Endothelial cell of umbilical vein (primary cell): ENCODE measurements around the gene NINJ2. TPM values are rescaled to one million over a fixed set of nuclear protein-coding genes. Genes with fewer than 3 reads are reported as not detected.

ENCODE experiments used
- BruUV-seq: library from RNA; stranded (reverse); fragments of 400-500 nt; replicated peaks from 2 replicates; lab custom pipeline; 2021; lab: Mats Ljungman, UMichigan
- CTCF ChIA-PET: fragments of 300-600, 350-600 bp; sonication (Branson Sonifier 250); formaldehyde crosslinking; loops from one replicate; lab custom pipeline; 2021; ENCODE audit warnings: antibody characterized with exemption, inconsistent platforms; lab: Charles Lee
- POLR2A ChIA-PET: fragments of 300-600, 350-600 bp; sonication (Branson Sonifier 250); formaldehyde crosslinking; loops from one replicate; lab custom pipeline; 2021; ENCODE audit warnings: antibody characterized with exemption, inconsistent platforms; lab: Charles Lee
- DNase-seq: peaks from one replicate; pipeline ENCODE4 v3.0.0-alpha.2; 2011; ENCODE audit warnings: low read depth, low spot score
- FAIRE-seq: peaks from 2 replicates; lab custom pipeline; 2011; peaks lifted over from hg19 to GRCh38; lab: Jason Lieb, UNC
- H2AFZ ChIP-seq: 2 replicates; pipeline ENCODE4 v1.6.0; 2012; ENCODE audit warnings: low read depth, low read length, control low read depth, inconsistent platforms
- H3K27ac ChIP-seq: 2 replicates; pipeline ENCODE4 v1.5.1; 2011; ENCODE audit warnings: low read depth, mild to moderate bottlenecking, control low read depth, low read length, moderate library complexity; ENCODE audit not compliant: insufficient read depth
- H3K27me3 ChIP-seq, 2 experiments: 2 replicates each; pipeline versions ENCODE4 v1.6.0 to v1.6.1; 2011; ENCODE audit warnings: low read length in 2 of 2, mixed read lengths in 1 of 2; ENCODE audit not compliant: control insufficient read depth in 2 of 2, insufficient read depth in 2 of 2
- H3K36me3 ChIP-seq, 2 experiments: 2 replicates in 1 of 2; 3 replicates in 1 of 2; pipeline ENCODE4 v1.5.1; 2011; ENCODE audit warnings: low read length in 2 of 2, mild to moderate bottlenecking in 1 of 2, moderate library complexity in 1 of 2; ENCODE audit not compliant: control insufficient read depth in 2 of 2, insufficient read depth in 2 of 2; ENCODE audit errors: extremely low read depth in 1 of 2
- H3K4me1 ChIP-seq: 3 replicates; pipeline ENCODE4 v1.5.1; 2011; ENCODE audit warnings: mild to moderate bottlenecking, low read length; ENCODE audit not compliant: control insufficient read depth, insufficient read depth; ENCODE audit errors: extremely low read depth
- H3K4me2 ChIP-seq: 2 replicates; pipeline ENCODE4 v1.6.1; 2011; ENCODE audit warnings: low read length, control low read depth, mixed read lengths; ENCODE audit not compliant: insufficient read depth
- H3K4me3 ChIP-seq, 3 experiments: fragments of 200-600 bp in 1 of 3; sonication (generic), shearing (Covaris generic) in 1 of 3; replicated peaks in 1 of 3; 2 replicates each; pipeline ENCODE4 v1.5.1; 2011 to 2016; ENCODE audit warnings: control low read depth in 3 of 3, low read length in 3 of 3, mild to moderate bottlenecking in 2 of 3, inconsistent platforms in 1 of 3, low read depth in 1 of 3, moderate library complexity in 1 of 3; ENCODE audit not compliant: insufficient read depth in 1 of 3
- H3K79me2 ChIP-seq: 2 replicates; pipeline ENCODE4 v1.6.0; 2012; ENCODE audit warnings: low read length, inconsistent platforms; ENCODE audit not compliant: control insufficient read depth, insufficient read depth
- H3K9ac ChIP-seq: replicated peaks from 2 replicates; pipeline ENCODE3; 2011; ENCODE audit warnings: low read length, control low read depth; ENCODE audit not compliant: insufficient read depth; ENCODE audit errors: extremely low read depth
- H3K9me1 ChIP-seq: replicated peaks from 3 replicates; pipeline ENCODE4 v1.6.0; 2011; ENCODE audit warnings: mild to moderate bottlenecking, low read length; ENCODE audit not compliant: control insufficient read depth, insufficient read depth; ENCODE audit errors: extremely low read depth
- H3K9me3 ChIP-seq: replicated peaks from 2 replicates; pipeline ENCODE4 v1.5.1; 2012; ENCODE audit warnings: low read length, inconsistent platforms; ENCODE audit not compliant: control insufficient read depth, insufficient read depth
- H4K20me1 ChIP-seq: replicated peaks from 2 replicates; pipeline ENCODE3; 2011; ENCODE audit warnings: mild to moderate bottlenecking, low read length; ENCODE audit not compliant: control insufficient read depth, insufficient read depth; ENCODE audit errors: extremely low read depth
- EZH2 ChIP-seq: IDR thresholded peaks from 2 replicates; pipeline ENCODE4 v1.6.1; 2012; ENCODE audit warnings: borderline replicate concordance, low read depth, mild to moderate bottlenecking, moderate library complexity, low read length, inconsistent platforms; ENCODE audit not compliant: severe bottlenecking
- FOS ChIP-seq: IDR thresholded peaks from 2 replicates; pipeline ENCODE4 v1.6.1; 2011; ENCODE audit warnings: mild to moderate bottlenecking, low read length, moderate library complexity, borderline replicate concordance; ENCODE audit not compliant: insufficient read depth
- GATA2 ChIP-seq: IDR thresholded peaks from 2 replicates; pipeline ENCODE4 v1.7.0; 2011; ENCODE audit warnings: low read depth, mild to moderate bottlenecking, moderate library complexity, mixed read lengths, low read length; ENCODE audit not compliant: insufficient read length, insufficient read depth
- JUN ChIP-seq: IDR thresholded peaks from 2 replicates; pipeline ENCODE4 v1.6.1; 2011; ENCODE audit warnings: borderline replicate concordance, low read depth; ENCODE audit not compliant: insufficient read length, insufficient read depth
- MYC ChIP-seq: IDR thresholded peaks from one replicate; pipeline ENCODE4 v1.6.1; 2011; ENCODE audit warnings: mild to moderate bottlenecking, low read depth, low read length
- POLR2A ChIP-seq: IDR thresholded peaks from 2 replicates; pipeline ENCODE4 v1.6.1; 2012; ENCODE audit warnings: low read depth, mild to moderate bottlenecking, control low read depth, low read length
- POLR2AphosphoS5 ChIP-seq: IDR thresholded peaks from 2 replicates; pipeline ENCODE4 v1.6.1; 2012; ENCODE audit warnings: low read depth, mild to moderate bottlenecking, control low read depth, low read length, moderate library complexity; ENCODE audit not compliant: insufficient read depth
- dilution Hi-C: fragments of 300-500 bp; cut with MboI; formaldehyde crosslinking; loops from one replicate; pipeline ENCODE4 v1.15.0; 2019; ENCODE audit warnings: low sequenced_read_pairs; ENCODE audit not compliant: extremely low pct_ligation_motif_present
- intact Hi-C: fragments of 100-400 bp; cut with micrococcal nuclease; formaldehyde crosslinking; loops from one replicate; pipeline ENCODE4 v1.10.0; 2022
- polyA plus RNA-seq, 4 experiments: library from polyadenylated mRNA; depleted of rRNA in 3 of 4; stranded (reverse) in 3 of 4; unstranded in 1 of 4; fragments of >200 nt; gene quantifications; 2 replicates each; pipeline versions ENCODE4 v1.2.1 to v1.2.3, GENCODE V29; 2011 to 2012; ENCODE audit warnings: missing spikeins in 1 of 4
- total RNA-seq: library from RNA; stranded (reverse); gene quantifications from 2 replicates; pipeline ENCODE4 v1.2.3, GENCODE V29; 2021
- TF ChIP-seq, protein P1 (sequence below): IDR thresholded peaks from 2 replicates; pipeline ENCODE4 v1.6.1; 2011; ENCODE audit not compliant: insufficient read depth, insufficient read length
- TF ChIP-seq, protein P2 (sequence below), 2 donors: IDR thresholded peaks; 1 replicate in 1 of 2; 2 replicates in 1 of 2; pipeline ENCODE4 v1.5.1; 2011; ENCODE audit warnings: low read length in 2 of 2, mild to moderate bottlenecking in 2 of 2, moderate library complexity in 2 of 2, control low read depth in 1 of 2, inconsistent platforms in 1 of 2, low read depth in 1 of 2; ENCODE audit not compliant: insufficient read depth in 1 of 2; ENCODE audit errors: extremely low read depth in 1 of 2

Gene NINJ2
- total and polyA plus RNA-seq, 2 donors (not counting 3 experiments of a cell fraction or from before 2014, with no cell fraction given): 0.75 to 4.4 TPM

DNA sequence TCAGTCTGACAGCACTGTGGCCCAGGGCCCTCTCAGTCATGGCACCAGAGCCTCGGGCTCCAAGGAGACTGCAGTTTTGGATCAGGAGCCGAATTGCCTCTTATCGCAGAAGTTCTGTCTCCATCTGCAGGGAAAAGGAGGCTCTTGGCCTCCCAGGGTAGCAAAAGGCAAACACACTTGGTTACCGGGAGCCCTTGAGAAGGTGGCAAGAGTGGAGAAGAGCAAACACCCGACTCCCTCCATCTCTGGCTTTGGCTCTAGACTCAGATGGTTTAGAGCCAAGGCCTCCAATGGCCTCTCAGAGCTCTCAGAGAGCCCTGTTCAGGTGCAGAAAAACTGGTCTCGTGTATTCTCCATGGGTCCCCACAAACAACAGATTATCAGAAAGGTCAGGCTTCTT lies 44.6 kb downstream of the NINJ2 start:
- TF ChIP-seq JUN (no peak), POLR2AphosphoS5 (no peak), FOS (no peak), MYC (no peak)
- TF ChIP-seq, protein P1, sequence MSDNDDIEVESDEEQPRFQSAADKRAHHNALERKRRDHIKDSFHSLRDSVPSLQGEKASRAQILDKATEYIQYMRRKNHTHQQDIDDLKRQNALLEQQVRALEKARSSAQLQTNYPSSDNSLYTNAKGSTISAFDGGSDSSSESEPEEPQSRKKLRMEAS: no peak
- Histone ChIP-seq H4K20me1 (no peaks in the 10 kb centered on the region), H3K4me1 (peaks cover 18% of the 10 kb centered on the region), H3K27ac (no peak overlapping the region), H2AFZ (no peak overlapping the region), H3K9me1 (no peaks in the 10 kb centered on the region), H3K4me2 (no peak overlapping the region), H3K27me3 (no peaks in the 10 kb centered on the region), H3K36me3 (no peaks in the 10 kb centered on the region), H3K79me2 (no peaks in the 10 kb centered on the region), H3K9me3 (no peaks in the 10 kb centered on the region), H3K9ac (no peak overlapping the region), H3K4me3 (no peak overlapping the region)
- dilution Hi-C loops (no loop called here), intact Hi-C loops (no loop called here)
- ChIA-PET CTCF (no interaction called here), POLR2A (no interaction called here)
- DNase-seq (no peak), FAIRE-seq (no peak)
- no TSS peak for BruUV-seq

DNA sequence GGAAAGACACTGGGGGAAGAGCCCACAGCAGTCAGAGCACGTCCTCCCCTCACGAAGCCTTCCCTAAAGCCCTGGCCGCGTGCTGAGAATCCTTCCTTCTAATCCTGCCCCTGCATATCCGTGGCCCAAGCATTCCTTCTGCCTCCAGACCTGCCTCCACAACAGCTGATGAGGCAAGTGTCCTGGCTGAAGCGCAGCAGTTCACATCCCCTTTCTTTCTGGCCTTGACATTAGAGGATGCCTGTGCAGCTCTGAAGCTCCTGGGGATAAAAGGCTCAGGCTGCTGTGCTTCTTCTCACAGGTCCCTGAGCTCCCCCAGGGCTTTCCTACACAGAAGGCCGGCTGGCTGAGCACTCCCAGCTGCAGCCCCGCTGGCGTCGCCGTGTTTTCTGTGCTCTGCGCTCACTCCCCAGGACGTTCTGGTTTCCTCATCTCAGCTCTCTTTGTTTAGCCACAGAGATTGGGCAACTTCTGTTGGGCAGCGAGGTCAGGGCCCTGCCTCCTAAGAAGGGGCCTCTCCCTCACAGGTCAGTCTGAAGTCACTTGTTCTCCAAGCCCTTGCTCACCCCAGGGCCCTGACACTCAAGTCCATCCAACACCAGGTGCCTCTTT lies 45.8 kb downstream of the NINJ2 start:
- Histone ChIP-seq H3K79me2 (no peaks in the 10 kb centered on the region), H3K4me3 (no peak overlapping the region), H3K9ac (no peak overlapping the region), H3K4me1 (peaks cover 12% of the 10 kb centered on the region), H3K27ac (no peak overlapping the region), H3K4me2 (no peak overlapping the region), H3K36me3 (no peaks in the 10 kb centered on the region), H4K20me1 (no peaks in the 10 kb centered on the region), H3K9me3 (no peaks in the 10 kb centered on the region), H3K9me1 (no peaks in the 10 kb centered on the region), H3K27me3 (no peaks in the 10 kb centered on the region), H2AFZ (no peak overlapping the region)
- dilution Hi-C loops: no loop called here
- CTCF ChIA-PET: interaction anchor here (0.6 to 1.5 kb wide), 2 partner anchors 13 to 23 kb away, joined by 3 to 5 read pairs; no protein-coding TSS in a partner anchor
- BruUV-seq: no TSS peak
- TF ChIP-seq MYC (no peak), POLR2A (no peak), EZH2 (no peak), POLR2AphosphoS5 (no peak), FOS (no peak), JUN (no peak), GATA2 (no peak)
- TF ChIP-seq, protein P2, sequence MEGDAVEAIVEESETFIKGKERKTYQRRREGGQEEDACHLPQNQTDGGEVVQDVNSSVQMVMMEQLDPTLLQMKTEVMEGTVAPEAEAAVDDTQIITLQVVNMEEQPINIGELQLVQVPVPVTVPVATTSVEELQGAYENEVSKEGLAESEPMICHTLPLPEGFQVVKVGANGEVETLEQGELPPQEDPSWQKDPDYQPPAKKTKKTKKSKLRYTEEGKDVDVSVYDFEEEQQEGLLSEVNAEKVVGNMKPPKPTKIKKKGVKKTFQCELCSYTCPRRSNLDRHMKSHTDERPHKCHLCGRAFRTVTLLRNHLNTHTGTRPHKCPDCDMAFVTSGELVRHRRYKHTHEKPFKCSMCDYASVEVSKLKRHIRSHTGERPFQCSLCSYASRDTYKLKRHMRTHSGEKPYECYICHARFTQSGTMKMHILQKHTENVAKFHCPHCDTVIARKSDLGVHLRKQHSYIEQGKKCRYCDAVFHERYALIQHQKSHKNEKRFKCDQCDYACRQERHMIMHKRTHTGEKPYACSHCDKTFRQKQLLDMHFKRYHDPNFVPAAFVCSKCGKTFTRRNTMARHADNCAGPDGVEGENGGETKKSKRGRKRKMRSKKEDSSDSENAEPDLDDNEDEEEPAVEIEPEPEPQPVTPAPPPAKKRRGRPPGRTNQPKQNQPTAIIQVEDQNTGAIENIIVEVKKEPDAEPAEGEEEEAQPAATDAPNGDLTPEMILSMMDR (IDR thresholded peaks at IDR 0.05; ENCODE audit: extremely low read depth in 1 of 2, insufficient read depth in 1 of 2, low read depth in 1 of 2, low read length in 2 of 2): no peak
- TF ChIP-seq, protein P1: no peak
- FAIRE-seq: no peak
- peak; percentile 19 for DNase-seq
- intact Hi-C loops: no loop called here
- POLR2A ChIA-PET: no interaction called here
